Stimulated activated CD4-positive, alpha-beta T cell treated with anti-CD3 and anti-CD28 coated beads, Interleukin-2, amount 100 ng/mL, for 4 hours (primary cell): ENCODE measurements around the gene LDLR.
"Not testable (repeated sequence)": the region's sequence is repeated elsewhere in the genome, so short reads cannot be mapped to it uniquely, and the experiment has no call there.

Source experiments
- DNase-seq: peaks from one replicate; pipeline ENCODE4 v3.0.0-alpha.2; 2020; ENCODE audit warnings: low read depth

The LDLR gene

GRCh38 chr19:11141937-11142527 is 52.8 kb downstream of the LDLR start:
- DNase-seq = no peak

DNA sequence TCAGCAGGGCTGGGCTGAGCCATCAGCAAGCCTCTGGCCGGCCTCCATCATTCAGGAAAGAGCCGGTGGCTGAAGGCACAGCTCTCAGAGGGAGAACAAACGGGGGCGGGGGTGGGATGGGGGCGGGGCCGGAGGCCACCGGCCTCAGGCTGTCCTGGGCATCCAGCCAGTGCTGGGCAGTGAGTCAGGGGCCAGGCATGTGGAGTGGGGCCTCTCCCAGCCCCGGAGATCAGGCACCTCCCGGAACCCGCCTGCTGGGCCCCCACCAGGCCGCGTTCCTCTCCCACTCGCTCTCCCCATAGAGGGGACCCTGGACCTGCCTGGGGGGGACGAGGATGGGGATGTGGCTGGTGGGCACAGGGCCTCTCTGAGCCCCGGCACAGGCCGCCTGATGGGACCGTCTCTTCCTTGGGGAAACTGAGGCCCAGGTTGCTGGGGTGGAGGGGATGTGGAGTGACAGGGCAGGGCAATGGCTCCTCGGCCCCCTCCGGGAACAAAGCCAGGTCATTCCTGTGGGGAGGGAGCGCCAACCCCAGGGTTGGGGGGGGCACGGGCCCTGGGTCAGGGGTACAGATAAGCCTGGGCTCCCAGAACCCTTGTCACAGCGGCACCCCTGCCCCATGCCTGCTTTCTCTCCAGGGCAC is 53.4 kb downstream of the LDLR start:
- DNase-seq = no peak

- DNase-seq = no peak
These were observed 56.3 kb downstream of the LDLR start for GRCh38 chr19:11145536-11145924.

DNA sequence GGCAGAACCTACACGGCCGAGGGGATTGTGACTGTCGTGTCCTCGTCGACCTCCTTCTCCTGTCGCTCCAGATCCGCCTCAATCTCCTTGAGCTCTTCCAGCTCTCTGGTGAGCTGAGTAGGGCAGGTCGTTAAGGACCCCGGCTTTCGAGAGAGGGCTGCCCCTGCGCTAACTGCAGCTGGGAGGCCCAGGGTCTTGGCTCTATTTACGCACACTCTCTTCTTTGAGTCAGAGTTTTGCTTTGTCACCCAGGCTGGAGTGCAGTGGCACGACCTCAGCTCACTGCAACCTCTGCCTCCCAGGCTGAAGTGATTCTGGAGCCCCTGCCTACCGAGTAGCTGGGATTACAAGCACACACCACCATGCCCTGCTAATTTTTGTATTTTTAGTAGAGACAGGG is 58.7 kb downstream of the LDLR start:
- no peak for DNase-seq

GRCh38 chr19:11151181-11151580 is 61.9 kb downstream of the LDLR start:
- no peak for DNase-seq

- DNase-seq = no peak
These were observed 63.2 kb downstream of the LDLR start for GRCh38 chr19:11152318-11153062.

- no peak for DNase-seq
These were observed 65.4 kb downstream of the LDLR start for GRCh38 chr19:11154683-11155047.

DNA sequence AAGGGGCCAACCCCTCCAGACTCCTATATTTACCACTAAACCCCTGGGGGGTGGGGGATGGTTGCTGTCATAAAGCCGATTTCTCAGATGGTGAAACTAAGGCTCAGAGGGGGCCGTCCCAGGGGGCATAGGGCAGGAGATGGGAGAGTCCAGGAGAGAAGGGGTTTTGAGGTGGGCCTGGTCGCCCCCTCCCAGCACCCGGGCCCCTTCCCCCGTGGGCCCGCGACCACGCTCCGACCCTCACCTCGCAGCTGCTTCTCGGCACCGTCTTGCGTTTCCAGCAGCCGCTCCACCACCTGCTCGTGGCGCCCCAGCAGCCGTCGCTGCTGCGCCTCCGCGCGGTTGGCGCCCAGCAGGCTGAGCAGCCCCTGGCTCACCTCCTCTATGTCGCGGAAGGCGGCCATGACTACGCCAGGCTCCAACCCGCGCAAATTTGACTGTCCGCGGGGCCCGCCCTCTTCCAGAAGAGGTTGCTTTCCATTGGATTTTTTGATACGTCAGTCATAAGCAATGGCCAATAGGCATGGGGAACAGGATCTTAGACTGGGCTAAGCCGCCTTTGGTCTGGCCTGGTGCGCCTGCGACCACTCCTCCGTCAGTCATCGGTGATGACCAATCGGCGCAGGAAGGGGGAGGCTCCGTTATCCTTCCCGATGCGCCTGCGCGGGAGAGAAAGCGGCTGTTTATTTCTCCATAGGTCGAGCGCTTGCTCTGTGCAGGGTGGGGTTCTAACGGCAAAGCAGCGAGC is 66.3 kb downstream of the LDLR start, which contains the start of gene SPC24:
SPC24 (minus strand) TSS at position 410 of the 748 bp plus-strand sequence; CDS start at position 404, 6 bp downstream.
- peak; percentile 77 for DNase-seq

- no peak for DNase-seq
These were observed 70.6 kb downstream of the LDLR start for GRCh38 chr19:11159598-11160439.

GRCh38 chr19:11160440-11160768 is 71.1 kb downstream of the LDLR start:
- not testable (repeated sequence) for DNase-seq

DNA sequence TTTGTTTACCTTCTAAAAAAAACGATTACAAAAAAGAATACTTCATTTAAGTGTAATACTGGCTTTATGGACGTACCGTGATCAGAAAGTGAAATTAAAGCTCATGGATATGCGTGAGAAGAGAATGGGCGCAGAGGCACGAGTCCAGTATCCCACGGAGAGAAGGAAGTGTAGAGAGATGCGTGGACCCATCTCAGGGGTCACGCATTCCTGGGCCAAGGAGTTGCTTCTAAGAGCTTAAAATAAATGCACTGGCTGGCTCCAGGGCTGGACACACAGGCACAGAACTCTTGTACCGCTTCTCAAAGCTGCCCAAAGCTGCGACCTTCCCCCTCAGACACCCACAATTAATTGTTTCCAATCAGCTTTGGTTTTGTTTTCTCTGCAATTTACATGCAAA is 75.0 kb downstream of the LDLR start:
- DNase-seq = no peak

- no peak for DNase-seq
These were observed 75.7 kb downstream of the LDLR start for GRCh38 chr19:11164879-11165406.

DNA sequence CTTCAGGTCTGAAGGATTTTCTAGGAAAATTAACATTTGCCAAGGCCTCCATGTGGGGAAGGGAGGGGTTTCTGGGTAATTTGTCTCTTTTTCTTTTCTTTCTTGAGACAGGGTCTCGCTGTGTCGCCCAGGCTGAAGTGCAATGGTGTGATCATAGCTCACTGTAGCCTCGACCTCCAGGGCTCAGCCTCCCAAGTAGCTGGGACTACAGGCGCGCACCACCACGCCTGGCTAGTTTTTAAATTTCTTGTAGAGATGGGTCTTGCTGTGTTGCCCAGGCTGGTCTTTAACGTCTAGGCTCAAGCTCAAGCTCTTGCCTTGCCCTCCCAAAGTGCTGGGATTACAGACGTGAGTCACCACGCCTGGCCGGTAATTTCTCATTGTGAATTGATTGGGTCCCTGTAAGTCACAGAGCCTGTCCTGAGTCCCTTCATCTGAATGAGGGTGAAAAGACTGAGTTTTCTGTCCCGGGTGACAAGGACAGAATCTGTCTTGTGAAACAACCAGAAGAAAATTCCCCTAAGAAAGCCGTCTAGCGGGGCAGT is 76.3 kb downstream of the LDLR start:
- no peak for DNase-seq

GRCh38 chr19:11166281-11167142 is 77.2 kb downstream of the LDLR start:
- DNase-seq = no peak

DNA sequence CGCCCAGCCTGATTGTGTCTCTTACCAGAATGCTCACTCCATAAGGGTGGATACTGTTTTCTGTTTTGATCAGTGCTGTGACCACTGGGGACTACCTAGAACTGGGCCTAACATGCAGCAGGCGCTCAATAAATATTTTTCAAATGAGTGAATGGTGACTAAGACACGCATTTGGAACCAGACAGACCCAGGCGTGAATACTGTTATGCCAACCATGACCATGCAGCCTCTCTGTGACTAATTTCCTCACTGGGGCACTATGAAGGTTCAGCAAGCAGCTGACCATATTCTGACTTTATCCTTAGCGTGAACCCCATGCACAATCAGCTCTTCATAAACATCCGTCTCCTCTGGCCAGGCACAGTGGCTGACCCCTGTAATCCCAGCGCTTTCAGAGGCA is 79.3 kb downstream of the LDLR start:
- DNase-seq = no peak

- DNase-seq = no peak
These were observed 80.8 kb downstream of the LDLR start for GRCh38 chr19:11169896-11170678.

GRCh38 chr19:11171144-11171543 is 81.9 kb downstream of the LDLR start:
- no peak for DNase-seq

DNA sequence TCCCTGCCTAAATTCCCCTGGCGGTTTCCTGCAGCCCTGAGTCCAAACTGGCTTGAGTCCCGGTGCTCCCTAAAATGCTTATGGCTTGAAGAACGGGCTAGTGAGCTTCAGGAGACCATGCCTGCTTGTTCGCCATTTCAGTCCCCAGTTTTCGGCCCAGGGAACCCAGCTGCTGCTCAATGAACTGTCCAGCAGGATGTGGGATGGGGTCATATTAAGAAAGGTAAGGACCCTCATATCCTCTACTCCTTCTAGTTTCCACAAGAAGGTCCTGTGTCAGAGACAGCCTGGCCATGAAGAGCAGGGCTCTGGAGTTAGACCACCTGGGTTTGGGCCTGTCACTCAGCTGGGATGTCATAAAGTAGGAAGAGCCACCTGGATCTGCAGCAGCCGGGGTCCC is 83.3 kb downstream of the LDLR start:
- no peak for DNase-seq

DNA sequence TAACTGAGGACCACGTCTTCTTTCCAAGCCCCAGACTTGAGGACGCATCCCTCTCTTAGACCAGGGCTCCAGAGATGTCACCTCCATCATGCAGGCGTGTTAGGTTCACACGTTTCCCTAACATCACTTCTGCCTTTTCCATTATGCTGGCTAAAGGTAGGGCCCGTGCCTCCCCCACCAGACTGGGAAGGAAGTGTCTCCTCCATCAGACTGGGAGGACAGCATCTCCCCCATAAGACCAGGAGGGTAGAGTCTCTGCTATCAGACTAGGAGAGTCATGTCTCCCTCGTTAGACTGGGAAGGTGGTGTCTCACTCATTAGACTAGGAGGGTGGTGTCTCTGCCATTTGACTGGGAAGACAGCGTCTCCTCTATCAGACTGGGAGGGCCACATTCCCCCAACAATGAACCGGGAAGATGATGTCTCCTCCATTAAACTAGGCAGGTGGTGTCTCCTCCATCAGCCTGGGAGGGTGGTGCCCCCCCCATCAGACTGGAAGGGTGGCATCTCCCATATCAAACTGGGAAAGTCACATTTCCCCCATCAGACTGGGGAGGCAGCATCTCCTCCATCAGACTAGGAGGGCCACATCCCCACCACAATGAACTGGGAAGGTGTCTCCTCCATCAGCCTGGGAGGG is 84.4 kb downstream of the LDLR start:
- DNase-seq = no peak
